ENCODE data around the gene DEGS1. TPM values are rescaled to one million over a fixed set of nuclear protein-coding genes. Genes with fewer than 3 reads are reported as not detected.

DEGS1 gene
- total and polyA plus RNA-seq, 10 of the 15 experiments (the other 5 are each of a cell fraction or from before 2014, with no cell fraction given): 16.5 to 133 (median 46.0) TPM

DNA sequence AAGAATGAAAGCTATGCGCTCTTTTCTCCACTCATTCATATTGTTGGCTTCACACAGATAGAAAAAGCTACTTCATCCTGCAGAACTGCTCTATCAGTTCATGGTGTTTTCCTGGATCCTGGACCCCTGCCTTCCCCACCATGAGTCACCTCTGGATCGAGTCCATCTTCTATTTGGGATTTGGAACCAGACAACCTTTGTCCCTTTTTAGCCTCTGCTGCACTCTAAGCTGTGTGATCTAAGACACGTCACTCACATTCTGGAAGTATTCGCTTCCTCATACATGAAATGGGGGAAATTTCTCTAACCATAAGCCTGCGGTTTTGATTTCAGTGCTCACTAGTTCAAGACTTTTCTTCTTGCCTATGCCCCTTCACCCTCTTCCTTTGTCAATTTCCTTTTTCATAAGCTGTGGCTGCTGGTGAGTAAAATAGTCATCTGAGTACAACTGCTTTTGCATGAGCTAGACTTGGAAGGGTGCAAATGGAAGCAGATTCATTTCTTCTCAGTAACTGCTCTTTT lies 14.1 kb upstream of the DEGS1 start (continued):
- TF ChIP-seq, protein P1, sequence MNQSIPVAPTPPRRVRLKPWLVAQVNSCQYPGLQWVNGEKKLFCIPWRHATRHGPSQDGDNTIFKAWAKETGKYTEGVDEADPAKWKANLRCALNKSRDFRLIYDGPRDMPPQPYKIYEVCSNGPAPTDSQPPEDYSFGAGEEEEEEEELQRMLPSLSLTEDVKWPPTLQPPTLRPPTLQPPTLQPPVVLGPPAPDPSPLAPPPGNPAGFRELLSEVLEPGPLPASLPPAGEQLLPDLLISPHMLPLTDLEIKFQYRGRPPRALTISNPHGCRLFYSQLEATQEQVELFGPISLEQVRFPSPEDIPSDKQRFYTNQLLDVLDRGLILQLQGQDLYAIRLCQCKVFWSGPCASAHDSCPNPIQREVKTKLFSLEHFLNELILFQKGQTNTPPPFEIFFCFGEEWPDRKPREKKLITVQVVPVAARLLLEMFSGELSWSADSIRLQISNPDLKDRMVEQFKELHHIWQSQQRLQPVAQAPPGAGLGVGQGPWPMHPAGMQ (IDR thresholded peaks at IDR 0.05; ENCODE audit: borderline replicate concordance): peak; percentile 53; the same call in 1 of the 2 replicates
- TF ChIP-seq BACH1 (IDR thresholded peaks at IDR 0.05; ENCODE audit: borderline replicate concordance): no peak
- no peak for TF ChIP-seq ZNF207 (IDR thresholded peaks at IDR 0.05; ENCODE audit: borderline replicate concordance)
- no peak for TF ChIP-seq SMAD1 (IDR thresholded peaks at IDR 0.05; ENCODE audit: low read depth, partially characterized antibody)
- TF ChIP-seq, protein P2, sequence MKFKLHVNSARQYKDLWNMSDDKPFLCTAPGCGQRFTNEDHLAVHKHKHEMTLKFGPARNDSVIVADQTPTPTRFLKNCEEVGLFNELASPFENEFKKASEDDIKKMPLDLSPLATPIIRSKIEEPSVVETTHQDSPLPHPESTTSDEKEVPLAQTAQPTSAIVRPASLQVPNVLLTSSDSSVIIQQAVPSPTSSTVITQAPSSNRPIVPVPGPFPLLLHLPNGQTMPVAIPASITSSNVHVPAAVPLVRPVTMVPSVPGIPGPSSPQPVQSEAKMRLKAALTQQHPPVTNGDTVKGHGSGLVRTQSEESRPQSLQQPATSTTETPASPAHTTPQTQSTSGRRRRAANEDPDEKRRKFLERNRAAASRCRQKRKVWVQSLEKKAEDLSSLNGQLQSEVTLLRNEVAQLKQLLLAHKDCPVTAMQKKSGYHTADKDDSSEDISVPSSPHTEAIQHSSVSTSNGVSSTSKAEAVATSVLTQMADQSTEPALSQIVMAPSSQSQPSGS (IDR thresholded peaks at IDR 0.05; ENCODE audit: low read length): peak; percentile 87
- TF ChIP-seq DPF2 (IDR thresholded peaks at IDR 0.05): peak; percentile 77
- peak; percentile 52 for TF ChIP-seq SKIL (IDR thresholded peaks at IDR 0.05; ENCODE audit: low read depth, poor library complexity, severe bottlenecking)
- no peak for TF ChIP-seq SIX5 (IDR thresholded peaks at IDR 0.05; ENCODE audit: low read depth, low read length, severe bottlenecking)
- peak; percentile 71 for TF ChIP-seq CREM (IDR thresholded peaks at IDR 0.05; ENCODE audit: low read depth)
- peak in 1 of 2 experiments; percentile 75; a peak in 1 of 4 replicates for TF ChIP-seq EP300 (IDR thresholded peaks at IDR 0.05; ENCODE audit: borderline replicate concordance in 1 of 2, control insufficient read depth in 1 of 2, low read depth in 2 of 2, low read length in 2 of 2)
- no peak for TF ChIP-seq IRF3 (IDR thresholded peaks at IDR 0.05)
- no peak; the same call in 1 of the 2 replicates for TF ChIP-seq YY1 (IDR thresholded peaks at IDR 0.05; ENCODE audit: low read depth, low read length)
- no peak for TF ChIP-seq CHD1 (IDR thresholded peaks at IDR 0.05; ENCODE audit: low read depth, low read length)
- TF ChIP-seq POLR2A (IDR thresholded peaks at IDR 0.05; ENCODE audit: low read depth, low read length): no peak
- no peak for TF ChIP-seq KDM1A (IDR thresholded peaks at IDR 0.05; ENCODE audit: borderline replicate concordance)
- TF ChIP-seq GABPA (IDR thresholded peaks at IDR 0.05; ENCODE audit: low read depth): 0 out of 2 replicates have a peak, but pooled peaks have one; percentile 28
- TF ChIP-seq TBL1XR1 (IDR thresholded peaks at IDR 0.05; ENCODE audit: low read depth, low read length): no peak
- peak; percentile 56; the same call in 1 of the 2 replicates for TF ChIP-seq MEF2A (IDR thresholded peaks at IDR 0.05; ENCODE audit: insufficient read depth, low read depth, low read length)
- 0 out of 2 replicates have a peak, but pooled peaks have one; percentile 39 for TF ChIP-seq BCL11A (IDR thresholded peaks at IDR 0.05; ENCODE audit: low read depth, low read length)
- TF ChIP-seq EZH2 (IDR thresholded peaks at IDR 0.05; ENCODE audit: borderline replicate concordance, control insufficient read depth, low read depth, low read length): no peak
- TF ChIP-seq HCFC1 (IDR thresholded peaks at IDR 0.05; ENCODE audit: low read length): no peak
- TF ChIP-seq MXI1 (IDR thresholded peaks at IDR 0.05; ENCODE audit: low read depth, low read length): no peak
- no peak for TF ChIP-seq HDAC2 (IDR thresholded peaks at IDR 0.05)
- TF ChIP-seq NFYB (IDR thresholded peaks at IDR 0.05; ENCODE audit: insufficient read depth, low read depth, low read length): no peak
- peak; percentile 75 for TF ChIP-seq IRF4 (IDR thresholded peaks at IDR 0.05; ENCODE audit: low read depth, low read length)
- TF ChIP-seq YBX1 (IDR thresholded peaks at IDR 0.05): no peak
